Astrocyte (in vitro differentiated cells and primary cell): ENCODE data around the gene DACH2. TPM values are rescaled to one million over a fixed set of nuclear protein-coding genes. Genes with fewer than 3 reads are reported as not detected.

Experiments
- DNase-seq: peaks from one replicate; pipeline ENCODE4 v3.0.0-alpha.2; 2010; ENCODE audit warnings: low read depth
- FAIRE-seq: peaks from 2 replicates; lab custom pipeline; 2011; peaks lifted over from hg19 to GRCh38; lab: Jason Lieb, UNC
- H2AFZ ChIP-seq: 2 replicates; pipeline ENCODE4 v1.6.0; 2012; ENCODE audit warnings: low read depth, low read length, inconsistent platforms
- H3K27ac ChIP-seq: 2 replicates; pipeline ENCODE4 v1.5.1; 2011; ENCODE audit warnings: low read depth, low read length, inconsistent platforms
- H3K27me3 ChIP-seq: 2 replicates; pipeline ENCODE4 v1.6.0; 2011; ENCODE audit warnings: low read length, inconsistent platforms; ENCODE audit not compliant: insufficient read depth
- H3K36me3 ChIP-seq: 2 replicates; pipeline ENCODE4 v1.5.1; 2011; ENCODE audit warnings: low read length, inconsistent platforms; ENCODE audit not compliant: insufficient read depth
- H3K4me1 ChIP-seq: 2 replicates; pipeline ENCODE4 v1.5.1; 2011; ENCODE audit warnings: low read length, inconsistent platforms; ENCODE audit not compliant: insufficient read depth
- H3K4me2 ChIP-seq: 2 replicates; pipeline ENCODE4 v1.6.0; 2012; ENCODE audit warnings: low read length, inconsistent platforms
- H3K4me3 ChIP-seq: 2 replicates; pipeline ENCODE4 v1.5.1; 2011; ENCODE audit warnings: low read depth, mild to moderate bottlenecking, low read length, inconsistent platforms; ENCODE audit not compliant: insufficient read depth
- H3K79me2 ChIP-seq: 2 replicates; pipeline ENCODE4 v1.6.0; 2012; ENCODE audit warnings: mild to moderate bottlenecking, low read length, inconsistent platforms; ENCODE audit not compliant: insufficient read depth
- H3K9ac ChIP-seq: 2 replicates; pipeline ENCODE4 v1.6.0; 2012; ENCODE audit warnings: mild to moderate bottlenecking, low read length, inconsistent platforms
- H3K9me3 ChIP-seq: 2 replicates; pipeline ENCODE4 v1.5.1; 2012; ENCODE audit warnings: low read depth, mild to moderate bottlenecking, low read length, inconsistent platforms; ENCODE audit not compliant: insufficient read depth
- H4K20me1 ChIP-seq: 2 replicates; pipeline ENCODE4 v1.6.0; 2012; ENCODE audit warnings: low read length, inconsistent platforms; ENCODE audit not compliant: insufficient read depth
- H3K27ac Mint-ChIP-seq: one replicate; pipeline ENCODE4 v1.8.0; 2021; ENCODE audit warnings: mild to moderate bottlenecking, mixed read lengths; ENCODE audit not compliant: unreplicated experiment
- H3K27me3 Mint-ChIP-seq: one replicate; pipeline ENCODE4 v1.8.0; 2021; ENCODE audit warnings: low read depth, mixed read lengths; ENCODE audit not compliant: unreplicated experiment
- H3K36me3 Mint-ChIP-seq: one replicate; pipeline ENCODE4 v1.8.0; 2021; ENCODE audit warnings: low read depth, mixed read lengths; ENCODE audit not compliant: unreplicated experiment
- H3K4me1 Mint-ChIP-seq: one replicate; pipeline ENCODE4 v1.8.0; 2021; ENCODE audit warnings: low read depth, mixed read lengths; ENCODE audit not compliant: unreplicated experiment
- H3K4me3 Mint-ChIP-seq: one replicate; pipeline ENCODE4 v1.8.0; 2021; ENCODE audit warnings: mild to moderate bottlenecking, moderate library complexity, mixed read lengths; ENCODE audit not compliant: unreplicated experiment
- H3K9me3 Mint-ChIP-seq: one replicate; pipeline ENCODE4 v1.8.0; 2021; ENCODE audit warnings: mild to moderate bottlenecking, mixed read lengths; ENCODE audit not compliant: unreplicated experiment
- EZH2 ChIP-seq: IDR thresholded peaks from 2 replicates; pipeline ENCODE4 v1.6.1; 2012; ENCODE audit warnings: mild to moderate bottlenecking, low read length, inconsistent platforms; ENCODE audit not compliant: insufficient read depth
- total RNA-seq: library from RNA; stranded (reverse); gene quantifications from 2 replicates; pipeline ENCODE4 v1.2.1, GENCODE V29; 2021
- TF ChIP-seq, protein P1 (sequence below): IDR thresholded peaks from 2 replicates; pipeline ENCODE4 v1.5.1; 2011; ENCODE audit warnings: low read depth, mild to moderate bottlenecking, inconsistent platforms, low read length, moderate library complexity; ENCODE audit not compliant: insufficient read depth

Gene DACH2
- total RNA-seq, 1 donor from 2014 or later = 0.16 TPM

DNA sequence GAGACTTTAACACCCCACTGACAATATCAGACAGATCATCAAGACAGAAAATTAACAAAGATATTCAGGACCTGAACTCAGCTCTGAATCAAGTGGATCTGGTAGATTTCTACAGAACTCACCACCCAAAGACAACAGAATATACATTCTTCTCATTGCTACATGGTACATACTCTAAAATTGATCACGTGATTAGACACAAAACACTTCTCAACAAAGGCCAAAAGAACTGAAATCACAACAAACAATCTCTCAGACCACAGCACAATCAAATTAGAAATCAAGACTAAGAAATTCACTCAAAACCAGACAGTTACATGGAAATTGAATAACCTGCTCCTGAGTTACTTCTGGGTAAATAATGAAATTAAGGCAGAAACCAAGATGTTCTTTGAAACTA lies 49.6 kb downstream of the DACH2 start:
- no peak overlapping the region for H3K27ac Mint-ChIP-seq
- no peak overlapping the region for H3K4me3 ChIP-seq

DNA sequence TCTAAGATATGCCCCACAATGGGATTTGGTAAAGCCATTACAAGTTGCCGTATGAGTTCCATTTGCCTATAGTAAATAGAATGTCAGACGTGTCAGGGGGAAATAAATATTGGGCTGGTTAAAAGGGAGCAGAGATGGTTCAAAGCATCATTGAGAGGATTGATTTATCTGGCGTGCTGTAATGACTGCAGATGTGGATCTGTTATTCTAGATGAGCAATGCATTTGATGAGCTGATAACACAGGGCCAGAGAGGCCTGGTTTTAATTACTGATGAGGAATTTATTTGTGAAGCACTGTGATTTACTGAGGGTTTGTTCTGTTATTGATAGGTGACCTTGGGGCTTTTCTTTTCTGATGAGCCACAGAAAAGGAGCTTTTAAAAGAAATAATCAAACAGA lies 62.5 kb downstream of the DACH2 start:
- no peaks in the 10 kb centered on the region for H3K9me3 Mint-ChIP-seq
- no peaks in the 10 kb centered on the region for H3K27me3 ChIP-seq
- H3K9me3 ChIP-seq = no peaks in the 10 kb centered on the region
- no peak overlapping the region for H2AFZ ChIP-seq
- no peaks in the 10 kb centered on the region for H3K36me3 ChIP-seq
- no peaks in the 10 kb centered on the region for H3K79me2 ChIP-seq
- H3K4me1 ChIP-seq = no peaks in the 10 kb centered on the region
- no peak for DNase-seq
- TF ChIP-seq, protein P1, sequence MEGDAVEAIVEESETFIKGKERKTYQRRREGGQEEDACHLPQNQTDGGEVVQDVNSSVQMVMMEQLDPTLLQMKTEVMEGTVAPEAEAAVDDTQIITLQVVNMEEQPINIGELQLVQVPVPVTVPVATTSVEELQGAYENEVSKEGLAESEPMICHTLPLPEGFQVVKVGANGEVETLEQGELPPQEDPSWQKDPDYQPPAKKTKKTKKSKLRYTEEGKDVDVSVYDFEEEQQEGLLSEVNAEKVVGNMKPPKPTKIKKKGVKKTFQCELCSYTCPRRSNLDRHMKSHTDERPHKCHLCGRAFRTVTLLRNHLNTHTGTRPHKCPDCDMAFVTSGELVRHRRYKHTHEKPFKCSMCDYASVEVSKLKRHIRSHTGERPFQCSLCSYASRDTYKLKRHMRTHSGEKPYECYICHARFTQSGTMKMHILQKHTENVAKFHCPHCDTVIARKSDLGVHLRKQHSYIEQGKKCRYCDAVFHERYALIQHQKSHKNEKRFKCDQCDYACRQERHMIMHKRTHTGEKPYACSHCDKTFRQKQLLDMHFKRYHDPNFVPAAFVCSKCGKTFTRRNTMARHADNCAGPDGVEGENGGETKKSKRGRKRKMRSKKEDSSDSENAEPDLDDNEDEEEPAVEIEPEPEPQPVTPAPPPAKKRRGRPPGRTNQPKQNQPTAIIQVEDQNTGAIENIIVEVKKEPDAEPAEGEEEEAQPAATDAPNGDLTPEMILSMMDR = no peak
- TF ChIP-seq EZH2 = no peak
- no peaks in the 10 kb centered on the region for H3K4me1 Mint-ChIP-seq
- no peak overlapping the region for H3K27ac ChIP-seq
- no peak overlapping the region for H3K4me3 Mint-ChIP-seq
- no peaks in the 10 kb centered on the region for H3K27me3 Mint-ChIP-seq
- H3K36me3 Mint-ChIP-seq = no peaks in the 10 kb centered on the region
- H3K4me3 ChIP-seq = no peak overlapping the region
- H3K4me2 ChIP-seq = no peak overlapping the region
- peak; percentile 79 for FAIRE-seq
- H4K20me1 ChIP-seq = no peaks in the 10 kb centered on the region
- H3K9ac ChIP-seq = no peak overlapping the region
- no peak overlapping the region for H3K27ac Mint-ChIP-seq

More for the DNA sequence above, 49.6 kb downstream of the DACH2 start:
- DNase-seq = no peak
- Mint-ChIP-seq H3K36me3 (no peaks in the 10 kb centered on the region), H3K9me3 (no peaks in the 10 kb centered on the region), H3K27me3 (no peaks in the 10 kb centered on the region), H3K4me1 (no peaks in the 10 kb centered on the region), H3K4me3 (no peak overlapping the region)
- H3K27ac ChIP-seq = no peak overlapping the region
- no peaks in the 10 kb centered on the region for H3K4me1 ChIP-seq
- H3K79me2 ChIP-seq = no peaks in the 10 kb centered on the region
- TF ChIP-seq, protein P1 = no peak
- no peak for TF ChIP-seq EZH2
- H3K27me3 ChIP-seq = no peaks in the 10 kb centered on the region
- H4K20me1 ChIP-seq = no peaks in the 10 kb centered on the region
- FAIRE-seq = peak; percentile 66
- H3K36me3 ChIP-seq = no peaks in the 10 kb centered on the region
- no peak overlapping the region for H2AFZ ChIP-seq
- no peaks in the 10 kb centered on the region for H3K9me3 ChIP-seq
- no peak overlapping the region for H3K9ac ChIP-seq
- H3K4me2 ChIP-seq = no peak overlapping the region

DNA sequence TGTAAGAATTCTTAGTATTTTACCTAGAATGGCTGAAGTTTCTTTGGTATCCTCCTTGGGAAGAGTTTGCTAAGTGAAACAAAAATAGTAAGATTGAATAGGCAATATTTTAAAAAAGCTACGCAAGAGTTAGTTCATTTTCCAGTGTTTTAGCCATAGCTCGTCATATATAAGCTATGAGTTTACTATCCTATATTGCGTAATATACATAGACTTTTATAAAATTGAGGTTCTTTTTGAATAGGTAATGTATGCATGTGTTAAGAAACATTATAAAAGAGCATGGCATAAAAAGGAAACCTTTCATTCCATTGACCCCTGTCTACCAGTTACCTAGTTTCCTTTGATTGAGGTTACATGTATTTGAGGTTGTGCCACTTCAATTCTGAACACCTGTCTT lies 67.0 kb downstream of the DACH2 start:
- H3K27me3 ChIP-seq = no peaks in the 10 kb centered on the region
- no peak for FAIRE-seq
- no peak for TF ChIP-seq EZH2
- TF ChIP-seq, protein P1 = no peak
- no peak overlapping the region for H3K27ac Mint-ChIP-seq
- no peak overlapping the region for H3K9ac ChIP-seq
- H3K4me1 Mint-ChIP-seq = no peaks in the 10 kb centered on the region
- no peaks in the 10 kb centered on the region for H3K79me2 ChIP-seq
- no peaks in the 10 kb centered on the region for H3K4me1 ChIP-seq
- H3K36me3 ChIP-seq = no peaks in the 10 kb centered on the region
- no peak overlapping the region for H3K4me2 ChIP-seq
- H3K36me3 Mint-ChIP-seq = no peaks in the 10 kb centered on the region
- no peaks in the 10 kb centered on the region for H3K9me3 ChIP-seq
- H3K4me3 Mint-ChIP-seq = no peak overlapping the region
- H4K20me1 ChIP-seq = no peaks in the 10 kb centered on the region
- no peak overlapping the region for H3K27ac ChIP-seq
- no peaks in the 10 kb centered on the region for H3K27me3 Mint-ChIP-seq
- no peak overlapping the region for H3K4me3 ChIP-seq
- no peak for DNase-seq
- H2AFZ ChIP-seq = no peak overlapping the region
- H3K9me3 Mint-ChIP-seq = peaks cover under 1% of the 10 kb centered on the region
